HL-60 (cell line): ENCODE results near the gene CHRNE.

ENCODE experiments used
- DNase-seq, 2 experiments: peaks; one replicate each; pipeline ENCODE4 v3.0.0-alpha.2; 2010 to 2020; ENCODE audit warnings: low read depth in 1 of 2, low spot score in 1 of 2
- H3K27ac ChIP-seq: fragments of 250-450 bp; sonication (Bioruptor Pico); replicated peaks from 2 replicates; pipeline ENCODE4 v1.5.1; 2020; ENCODE audit warnings: mild to moderate bottlenecking, moderate library complexity
- H3K27me3 ChIP-seq: fragments of 250-450 bp; sonication (Bioruptor Pico); 2 replicates; pipeline ENCODE4 v1.5.1; 2021; ENCODE audit warnings: mild to moderate bottlenecking, moderate library complexity; ENCODE audit not compliant: insufficient read depth, poor library complexity, severe bottlenecking
- H3K4me3 ChIP-seq: replicated peaks from 2 replicates; pipeline ENCODE4 v1.5.1; 2011; ENCODE audit warnings: mild to moderate bottlenecking, control low read depth, low read length; ENCODE audit not compliant: insufficient read depth
- CTCF ChIP-seq: IDR thresholded peaks from one replicate; pipeline ENCODE4 v1.5.1; 2011; ENCODE audit warnings: low read length, control low read depth, inconsistent platforms; ENCODE audit not compliant: insufficient read depth
- GABPA ChIP-seq: IDR thresholded peaks from 2 replicates; pipeline ENCODE4 v1.6.1; 2012; ENCODE audit warnings: low read depth
- POLR2AphosphoS5 ChIP-seq: IDR thresholded peaks from 2 replicates; pipeline ENCODE4 v1.6.1; 2012; ENCODE audit warnings: low read depth
- REST ChIP-seq: IDR thresholded peaks from 2 replicates; pipeline ENCODE4 v1.6.1; 2012; ENCODE audit warnings: low read depth; ENCODE audit not compliant: insufficient replicate concordance
- SPI1 ChIP-seq: IDR thresholded peaks from 2 replicates; pipeline ENCODE4 v1.6.1; 2012; ENCODE audit warnings: low read depth, mild to moderate bottlenecking, borderline replicate concordance

The CHRNE gene

GRCh38 chr17:4891411-4892410 lies 11.2 kb downstream of the CHRNE start:
- no peak for TF ChIP-seq GABPA
- no peak for TF ChIP-seq REST
- TF ChIP-seq CTCF, result no peak
- no peak for TF ChIP-seq POLR2AphosphoS5
- TF ChIP-seq SPI1, result no peak
- DNase-seq, result no peak
- no peak overlapping the region for H3K27ac ChIP-seq
- no peak overlapping the region for H3K4me3 ChIP-seq
- no peaks in the 10 kb centered on the region for H3K27me3 ChIP-seq

GRCh38 chr17:4887581-4887980 lies 15.3 kb downstream of the CHRNE start:
- no peak for DNase-seq
- TF ChIP-seq CTCF (no peak), REST (no peak), GABPA (no peak), POLR2AphosphoS5 (no peak)
- H3K27ac ChIP-seq, result no peak overlapping the region
- no peak overlapping the region for H3K4me3 ChIP-seq
- no peaks in the 10 kb centered on the region for H3K27me3 ChIP-seq

- no peak for TF ChIP-seq REST
- TF ChIP-seq GABPA, result no peak
- TF ChIP-seq SPI1, result no peak
- no peaks in the 10 kb centered on the region for H3K27me3 ChIP-seq
- H3K4me3 ChIP-seq, result no peak overlapping the region
- no peak for DNase-seq
- no peak overlapping the region for H3K27ac ChIP-seq
Observed at GRCh38 chr17:4886830-4887229, 16.1 kb downstream of the CHRNE start.
